ENCODE measurements around the gene F11.

Gene F11

DNA sequence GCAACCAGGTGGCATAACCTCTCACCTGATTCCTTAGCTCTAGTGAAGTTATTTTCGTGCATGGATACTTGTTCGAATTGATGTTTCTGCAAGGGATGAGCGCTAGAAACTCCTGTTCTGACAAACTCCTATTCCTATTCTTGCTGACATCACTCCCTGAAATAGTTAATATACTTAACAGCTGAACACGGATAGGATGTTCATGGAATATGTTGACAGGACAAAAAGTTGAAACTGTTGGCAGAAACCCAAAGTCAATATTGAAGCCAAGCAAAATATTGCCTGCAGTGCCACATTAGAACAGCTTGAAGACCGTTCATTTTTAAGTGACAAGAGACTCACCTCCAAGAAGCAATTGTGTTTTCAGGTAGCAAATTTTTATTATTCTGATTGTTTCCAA is 38.8 kb upstream of the F11 start, which contains the start of gene KLKB1:
Gene KLKB1 (plus strand): TSS at position 287 of the 400 bp plus-strand sequence. CDS start 689 bp downstream, outside the sequence.
- no peak within 1 kb of the TSS for H2AFZ ChIP-seq (ENCODE audit: low read length)
- H3K4me1 ChIP-seq (ENCODE audit: insufficient read depth, low read length, severe bottlenecking), result no peaks in the 10 kb centered on the region
- no peak within 1 kb of the TSS for H3K27ac ChIP-seq (ENCODE audit: low read depth, low read length, poor library complexity, severe bottlenecking)
- TF ChIP-seq, protein P1, sequence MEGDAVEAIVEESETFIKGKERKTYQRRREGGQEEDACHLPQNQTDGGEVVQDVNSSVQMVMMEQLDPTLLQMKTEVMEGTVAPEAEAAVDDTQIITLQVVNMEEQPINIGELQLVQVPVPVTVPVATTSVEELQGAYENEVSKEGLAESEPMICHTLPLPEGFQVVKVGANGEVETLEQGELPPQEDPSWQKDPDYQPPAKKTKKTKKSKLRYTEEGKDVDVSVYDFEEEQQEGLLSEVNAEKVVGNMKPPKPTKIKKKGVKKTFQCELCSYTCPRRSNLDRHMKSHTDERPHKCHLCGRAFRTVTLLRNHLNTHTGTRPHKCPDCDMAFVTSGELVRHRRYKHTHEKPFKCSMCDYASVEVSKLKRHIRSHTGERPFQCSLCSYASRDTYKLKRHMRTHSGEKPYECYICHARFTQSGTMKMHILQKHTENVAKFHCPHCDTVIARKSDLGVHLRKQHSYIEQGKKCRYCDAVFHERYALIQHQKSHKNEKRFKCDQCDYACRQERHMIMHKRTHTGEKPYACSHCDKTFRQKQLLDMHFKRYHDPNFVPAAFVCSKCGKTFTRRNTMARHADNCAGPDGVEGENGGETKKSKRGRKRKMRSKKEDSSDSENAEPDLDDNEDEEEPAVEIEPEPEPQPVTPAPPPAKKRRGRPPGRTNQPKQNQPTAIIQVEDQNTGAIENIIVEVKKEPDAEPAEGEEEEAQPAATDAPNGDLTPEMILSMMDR (IDR thresholded peaks at IDR 0.05; ENCODE audit: low read length), result no peak
- TF ChIP-seq EZH2 (IDR thresholded peaks at IDR 0.05; ENCODE audit: borderline replicate concordance, low read length), result no peak
- no peaks in the 10 kb centered on the region for H3K79me2 ChIP-seq (ENCODE audit: insufficient read depth, low read length)
- H3K9me2 ChIP-seq (ENCODE audit: low read depth, low read length), result no peaks in the 10 kb centered on the region
- no peak within 1 kb of the TSS for H3K4me2 ChIP-seq (ENCODE audit: low read length)
- H4K20me1 ChIP-seq (ENCODE audit: insufficient read depth, low read length), result no peaks in the 10 kb centered on the region
- H3K4me3 ChIP-seq (ENCODE audit: low read depth, low read length, poor library complexity, severe bottlenecking), result no peak within 1 kb of the TSS
- no peaks in the 10 kb centered on the region for H3K27me3 ChIP-seq (ENCODE audit: insufficient read depth, low read length)
- H3K9ac ChIP-seq (ENCODE audit: low read length), result no peak within 1 kb of the TSS
- no peaks in the 10 kb centered on the region; the same call in 1 of the 2 replicates for H3K9me3 ChIP-seq (ENCODE audit: low read length)
- H3K36me3 ChIP-seq (ENCODE audit: insufficient read depth, low read length), result no peaks in the 10 kb centered on the region
- H3F3A ChIP-seq (ENCODE audit: insufficient read depth, low read length), result no peaks in the 10 kb centered on the region

DNA sequence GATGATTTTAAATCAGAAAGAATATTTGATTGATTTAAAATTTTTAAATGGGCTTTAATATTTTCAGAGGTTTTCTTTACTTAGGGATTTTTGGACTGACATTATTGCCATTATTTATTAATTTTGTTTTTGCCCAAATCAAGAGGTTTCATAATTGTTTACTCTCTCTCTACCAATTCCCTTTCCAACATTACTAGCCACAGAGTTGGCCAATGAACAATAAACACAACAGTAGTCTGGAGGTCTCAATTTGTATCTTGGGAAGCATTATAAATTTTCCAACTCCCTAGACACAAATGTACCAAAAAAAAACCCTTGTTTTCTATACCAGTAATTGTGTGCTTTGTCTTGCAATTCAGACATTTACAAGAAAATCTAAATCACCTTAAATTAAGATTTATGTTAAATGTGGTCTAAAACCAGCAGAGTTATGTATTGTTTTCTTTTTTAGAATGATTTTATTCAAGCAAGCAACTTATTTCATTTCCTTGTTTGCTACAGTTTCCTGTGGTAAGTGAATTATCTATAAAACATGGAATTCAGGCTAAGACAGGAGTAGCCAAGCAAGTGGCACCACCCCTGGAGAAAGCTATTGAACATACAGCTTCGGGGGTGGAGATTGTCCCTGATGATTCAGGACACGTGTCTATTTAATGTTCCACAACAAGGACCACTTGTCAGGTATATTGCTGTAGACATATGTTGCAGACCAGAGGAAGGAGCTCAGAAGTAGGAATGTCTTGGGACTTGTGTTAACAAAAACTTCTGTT is 38.1 kb upstream of the F11 start:
- Histone ChIP-seq H3K4me1 (ENCODE audit: insufficient read depth, low read length, severe bottlenecking) (no peaks in the 10 kb centered on the region), H4K20me1 (ENCODE audit: insufficient read depth, low read length) (no peaks in the 10 kb centered on the region), H3K36me3 (ENCODE audit: insufficient read depth, low read length) (no peaks in the 10 kb centered on the region), H3K9ac (ENCODE audit: low read length) (no peak overlapping the region), H3K27ac (ENCODE audit: low read depth, low read length, poor library complexity, severe bottlenecking) (no peak overlapping the region), H2AFZ (ENCODE audit: low read length) (no peak overlapping the region), H3K4me3 (ENCODE audit: low read depth, low read length, poor library complexity, severe bottlenecking) (no peak overlapping the region), H3F3A (ENCODE audit: insufficient read depth, low read length) (no peaks in the 10 kb centered on the region), H3K79me2 (ENCODE audit: insufficient read depth, low read length) (no peaks in the 10 kb centered on the region), H3K9me3 (ENCODE audit: low read length) (no peaks in the 10 kb centered on the region; the same call in 1 of the 2 replicates), H3K9me2 (ENCODE audit: low read depth, low read length) (no peaks in the 10 kb centered on the region), H3K27me3 (ENCODE audit: insufficient read depth, low read length) (no peaks in the 10 kb centered on the region), H3K4me2 (ENCODE audit: low read length) (no peak overlapping the region)
- TF ChIP-seq, protein P1 (IDR thresholded peaks at IDR 0.05; ENCODE audit: low read length), result no peak
- no peak for TF ChIP-seq EZH2 (IDR thresholded peaks at IDR 0.05; ENCODE audit: borderline replicate concordance, low read length)

DNA sequence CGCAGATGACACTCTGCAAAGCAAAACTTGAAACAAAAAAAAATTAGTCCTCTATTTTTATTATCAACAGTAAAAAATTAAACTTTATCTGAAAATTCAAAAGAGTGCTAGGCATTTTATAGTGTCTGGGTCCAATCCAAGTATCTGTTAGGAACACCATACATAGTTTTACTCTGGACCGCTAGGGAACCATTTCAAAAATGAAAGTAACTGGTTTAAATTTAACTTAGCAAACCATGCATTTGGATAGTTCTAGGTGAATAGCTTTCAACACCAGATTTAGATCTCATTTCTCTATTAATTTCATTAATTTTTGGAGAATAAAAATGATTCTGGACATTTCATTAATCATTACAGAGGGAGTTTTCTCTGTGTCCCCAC is 37.5 kb upstream of the F11 start:
- Histone ChIP-seq H3K79me2 (ENCODE audit: insufficient read depth, low read length) (no peaks in the 10 kb centered on the region), H3K4me1 (ENCODE audit: insufficient read depth, low read length, severe bottlenecking) (no peaks in the 10 kb centered on the region), H3F3A (ENCODE audit: insufficient read depth, low read length) (no peaks in the 10 kb centered on the region), H3K4me2 (ENCODE audit: low read length) (no peak overlapping the region), H3K9me2 (ENCODE audit: low read depth, low read length) (no peaks in the 10 kb centered on the region), H4K20me1 (ENCODE audit: insufficient read depth, low read length) (no peaks in the 10 kb centered on the region), H2AFZ (ENCODE audit: low read length) (no peak overlapping the region), H3K27me3 (ENCODE audit: insufficient read depth, low read length) (no peaks in the 10 kb centered on the region), H3K9me3 (ENCODE audit: low read length) (no peaks in the 10 kb centered on the region; the same call in 1 of the 2 replicates), H3K36me3 (ENCODE audit: insufficient read depth, low read length) (no peaks in the 10 kb centered on the region), H3K4me3 (ENCODE audit: low read depth, low read length, poor library complexity, severe bottlenecking) (no peak overlapping the region), H3K27ac (ENCODE audit: low read depth, low read length, poor library complexity, severe bottlenecking) (no peak overlapping the region), H3K9ac (ENCODE audit: low read length) (no peak overlapping the region)
- TF ChIP-seq EZH2 (IDR thresholded peaks at IDR 0.05; ENCODE audit: borderline replicate concordance, low read length), result no peak
- TF ChIP-seq, protein P1 (IDR thresholded peaks at IDR 0.05; ENCODE audit: low read length), result no peak

Data from OCI-LY1 (cell line).